ENCODE measurements around the gene CCDC51.

The CCDC51 gene

DNA sequence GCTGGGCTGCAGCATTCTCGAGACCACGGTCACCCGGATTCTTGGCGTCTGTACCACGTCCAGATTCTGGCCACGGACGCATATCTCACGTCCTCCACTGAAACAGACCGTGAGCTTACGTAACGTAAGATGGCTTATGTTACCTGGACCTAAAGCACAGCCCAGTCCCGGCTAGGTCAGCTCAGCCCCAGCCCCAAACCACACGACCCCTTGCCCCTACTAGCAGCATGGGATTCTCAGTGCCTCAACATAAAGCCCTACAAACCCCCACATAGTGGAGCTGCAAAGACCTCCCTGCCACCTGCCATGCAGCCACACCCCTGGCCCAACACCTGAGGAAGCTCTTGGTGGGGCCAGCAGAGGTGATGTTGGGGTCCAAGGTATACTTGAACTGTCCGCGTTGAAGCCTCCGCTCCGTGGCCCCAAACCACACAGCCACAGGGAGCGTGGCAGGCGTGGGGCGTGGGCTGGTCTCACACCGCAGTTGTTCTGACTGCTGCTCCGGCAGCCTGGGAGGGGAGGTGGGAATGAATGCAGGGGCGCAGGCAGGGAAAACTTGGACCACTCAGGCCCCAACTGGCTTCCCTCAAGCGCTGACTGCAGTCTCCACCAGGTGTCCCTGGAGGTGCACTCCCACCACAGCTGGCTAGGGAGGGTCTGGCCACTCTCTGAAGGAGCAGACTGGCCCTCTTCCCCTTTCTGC lies 24.5 kb downstream of the CCDC51 start:
- TF ChIP-seq, protein P1, sequence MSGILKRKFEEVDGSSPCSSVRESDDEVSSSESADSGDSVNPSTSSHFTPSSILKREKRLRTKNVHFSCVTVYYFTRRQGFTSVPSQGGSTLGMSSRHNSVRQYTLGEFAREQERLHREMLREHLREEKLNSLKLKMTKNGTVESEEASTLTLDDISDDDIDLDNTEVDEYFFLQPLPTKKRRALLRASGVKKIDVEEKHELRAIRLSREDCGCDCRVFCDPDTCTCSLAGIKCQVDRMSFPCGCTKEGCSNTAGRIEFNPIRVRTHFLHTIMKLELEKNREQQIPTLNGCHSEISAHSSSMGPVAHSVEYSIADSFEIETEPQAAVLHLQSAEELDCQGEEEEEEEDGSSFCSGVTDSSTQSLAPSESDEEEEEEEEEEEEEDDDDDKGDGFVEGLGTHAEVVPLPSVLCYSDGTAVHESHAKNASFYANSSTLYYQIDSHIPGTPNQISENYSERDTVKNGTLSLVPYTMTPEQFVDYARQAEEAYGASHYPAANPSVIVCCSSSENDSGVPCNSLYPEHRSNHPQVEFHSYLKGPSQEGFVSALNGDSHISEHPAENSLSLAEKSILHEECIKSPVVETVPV (CRISPR knock-in tag; IDR thresholded peaks at IDR 0.05), result no peak
- TF ChIP-seq CSDC2 (CRISPR knock-in tag; IDR thresholded peaks at IDR 0.05) (no peak), TOX (CRISPR knock-in tag; IDR thresholded peaks at IDR 0.05; ENCODE audit: borderline replicate concordance) (no peak), ZNF565 (CRISPR knock-in tag; conservative IDR thresholded peaks at IDR 0.05; ENCODE audit: low read depth) (no peak), ARNTL (CRISPR knock-in tag; IDR thresholded peaks at IDR 0.05; ENCODE audit: borderline replicate concordance, low read depth) (no peak), PPARA (CRISPR knock-in tag; IDR thresholded peaks at IDR 0.05; ENCODE audit: borderline replicate concordance) (no peak), OSR1 (CRISPR knock-in tag; IDR thresholded peaks at IDR 0.05) (no peak), ZFP3 (CRISPR knock-in tag; IDR thresholded peaks at IDR 0.05) (no peak), RARB (CRISPR knock-in tag; IDR thresholded peaks at IDR 0.05) (no peak), ISL1 (CRISPR knock-in tag; IDR thresholded peaks at IDR 0.05) (no peak)
- TF ChIP-seq, protein P2, sequence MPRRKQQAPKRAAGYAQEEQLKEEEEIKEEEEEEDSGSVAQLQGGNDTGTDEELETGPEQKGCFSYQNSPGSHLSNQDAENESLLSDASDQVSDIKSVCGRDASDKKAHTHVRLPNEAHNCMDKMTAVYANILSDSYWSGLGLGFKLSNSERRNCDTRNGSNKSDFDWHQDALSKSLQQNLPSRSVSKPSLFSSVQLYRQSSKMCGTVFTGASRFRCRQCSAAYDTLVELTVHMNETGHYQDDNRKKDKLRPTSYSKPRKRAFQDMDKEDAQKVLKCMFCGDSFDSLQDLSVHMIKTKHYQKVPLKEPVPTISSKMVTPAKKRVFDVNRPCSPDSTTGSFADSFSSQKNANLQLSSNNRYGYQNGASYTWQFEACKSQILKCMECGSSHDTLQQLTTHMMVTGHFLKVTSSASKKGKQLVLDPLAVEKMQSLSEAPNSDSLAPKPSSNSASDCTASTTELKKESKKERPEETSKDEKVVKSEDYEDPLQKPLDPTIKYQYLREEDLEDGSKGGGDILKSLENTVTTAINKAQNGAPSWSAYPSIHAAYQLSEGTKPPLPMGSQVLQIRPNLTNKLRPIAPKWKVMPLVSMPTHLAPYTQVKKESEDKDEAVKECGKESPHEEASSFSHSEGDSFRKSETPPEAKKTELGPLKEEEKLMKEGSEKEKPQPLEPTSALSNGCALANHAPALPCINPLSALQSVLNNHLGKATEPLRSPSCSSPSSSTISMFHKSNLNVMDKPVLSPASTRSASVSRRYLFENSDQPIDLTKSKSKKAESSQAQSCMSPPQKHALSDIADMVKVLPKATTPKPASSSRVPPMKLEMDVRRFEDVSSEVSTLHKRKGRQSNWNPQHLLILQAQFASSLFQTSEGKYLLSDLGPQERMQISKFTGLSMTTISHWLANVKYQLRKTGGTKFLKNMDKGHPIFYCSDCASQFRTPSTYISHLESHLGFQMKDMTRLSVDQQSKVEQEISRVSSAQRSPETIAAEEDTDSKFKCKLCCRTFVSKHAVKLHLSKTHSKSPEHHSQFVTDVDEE (CRISPR knock-in tag; IDR thresholded peaks at IDR 0.05), result no peak
- TF ChIP-seq, protein P3, sequence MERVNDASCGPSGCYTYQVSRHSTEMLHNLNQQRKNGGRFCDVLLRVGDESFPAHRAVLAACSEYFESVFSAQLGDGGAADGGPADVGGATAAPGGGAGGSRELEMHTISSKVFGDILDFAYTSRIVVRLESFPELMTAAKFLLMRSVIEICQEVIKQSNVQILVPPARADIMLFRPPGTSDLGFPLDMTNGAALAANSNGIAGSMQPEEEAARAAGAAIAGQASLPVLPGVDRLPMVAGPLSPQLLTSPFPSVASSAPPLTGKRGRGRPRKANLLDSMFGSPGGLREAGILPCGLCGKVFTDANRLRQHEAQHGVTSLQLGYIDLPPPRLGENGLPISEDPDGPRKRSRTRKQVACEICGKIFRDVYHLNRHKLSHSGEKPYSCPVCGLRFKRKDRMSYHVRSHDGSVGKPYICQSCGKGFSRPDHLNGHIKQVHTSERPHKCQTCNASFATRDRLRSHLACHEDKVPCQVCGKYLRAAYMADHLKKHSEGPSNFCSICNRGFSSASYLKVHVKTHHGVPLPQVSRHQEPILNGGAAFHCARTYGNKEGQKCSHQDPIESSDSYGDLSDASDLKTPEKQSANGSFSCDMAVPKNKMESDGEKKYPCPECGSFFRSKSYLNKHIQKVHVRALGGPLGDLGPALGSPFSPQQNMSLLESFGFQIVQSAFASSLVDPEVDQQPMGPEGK (CRISPR knock-in tag; IDR thresholded peaks at IDR 0.05; ENCODE audit: borderline replicate concordance), result no peak
- TF ChIP-seq, protein P4, sequence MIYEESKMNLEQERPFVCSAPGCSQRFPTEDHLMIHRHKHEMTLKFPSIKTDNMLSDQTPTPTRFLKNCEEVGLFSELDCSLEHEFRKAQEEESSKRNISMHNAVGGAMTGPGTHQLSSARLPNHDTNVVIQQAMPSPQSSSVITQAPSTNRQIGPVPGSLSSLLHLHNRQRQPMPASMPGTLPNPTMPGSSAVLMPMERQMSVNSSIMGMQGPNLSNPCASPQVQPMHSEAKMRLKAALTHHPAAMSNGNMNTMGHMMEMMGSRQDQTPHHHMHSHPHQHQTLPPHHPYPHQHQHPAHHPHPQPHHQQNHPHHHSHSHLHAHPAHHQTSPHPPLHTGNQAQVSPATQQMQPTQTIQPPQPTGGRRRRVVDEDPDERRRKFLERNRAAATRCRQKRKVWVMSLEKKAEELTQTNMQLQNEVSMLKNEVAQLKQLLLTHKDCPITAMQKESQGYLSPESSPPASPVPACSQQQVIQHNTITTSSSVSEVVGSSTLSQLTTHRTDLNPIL (CRISPR knock-in tag; IDR thresholded peaks at IDR 0.05; ENCODE audit: low read depth), result no peak
- 0 out of 3 replicates have a peak, but pooled peaks have one; percentile 16 for ATAC-seq

DNA sequence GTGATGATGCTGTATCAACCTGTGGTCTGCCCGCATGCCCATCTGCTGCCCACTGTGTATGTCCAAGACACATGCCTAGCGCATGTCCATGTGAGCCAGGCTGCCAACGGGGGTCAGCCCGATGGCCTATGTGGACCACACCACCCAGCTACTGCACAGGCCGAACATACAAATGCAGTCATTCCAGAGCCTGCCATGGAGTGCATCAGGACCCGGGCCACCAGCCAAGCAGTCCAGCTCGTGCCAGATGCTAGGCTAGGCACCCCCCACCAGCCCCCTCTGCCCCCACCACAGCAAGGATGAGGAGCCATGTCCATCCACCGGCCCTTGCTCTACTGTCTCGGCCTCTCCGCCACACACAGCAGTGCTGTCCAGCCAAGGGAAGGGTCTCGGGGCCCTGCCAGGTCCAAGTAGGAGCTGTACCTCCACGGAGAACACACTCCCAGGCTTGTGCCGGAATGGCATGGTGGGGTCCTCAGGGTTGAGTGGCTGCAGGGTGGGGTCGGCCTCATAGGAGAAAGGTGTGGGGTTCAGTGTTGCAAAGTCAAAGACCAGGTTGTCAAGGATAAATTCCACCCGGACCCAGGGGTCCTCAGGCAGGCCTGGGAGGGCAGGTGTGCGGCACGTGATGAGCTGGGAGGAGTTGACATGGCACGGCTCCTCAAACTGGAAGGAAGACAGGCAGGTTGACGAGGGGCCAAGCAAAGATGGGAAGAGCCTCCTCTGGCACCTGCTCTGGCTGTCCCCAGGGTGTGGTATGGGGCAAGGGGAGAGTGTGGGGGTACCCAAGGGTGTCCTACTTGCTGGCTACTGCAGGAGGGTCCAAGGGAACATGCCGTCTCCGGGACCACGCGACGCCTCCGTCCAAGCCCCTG lies 25.3 kb downstream of the CCDC51 start:
- ATAC-seq, result no peak
- TF ChIP-seq SNAI2 (CRISPR knock-in tag; IDR thresholded peaks at IDR 0.05) (no peak), RARB (CRISPR knock-in tag; IDR thresholded peaks at IDR 0.05) (no peak), ZNF70 (CRISPR knock-in tag; IDR thresholded peaks at IDR 0.05) (no peak), ESRRG (CRISPR knock-in tag; IDR thresholded peaks at IDR 0.05) (no peak), ZFP3 (CRISPR knock-in tag; IDR thresholded peaks at IDR 0.05) (no peak), TCF4 (CRISPR knock-in tag; IDR thresholded peaks at IDR 0.05; ENCODE audit: borderline replicate concordance) (no peak), PPARA (CRISPR knock-in tag; IDR thresholded peaks at IDR 0.05; ENCODE audit: borderline replicate concordance) (no peak), ZNF565 (CRISPR knock-in tag; conservative IDR thresholded peaks at IDR 0.05; ENCODE audit: low read depth) (no peak)
- TF ChIP-seq, protein P1 (CRISPR knock-in tag; IDR thresholded peaks at IDR 0.05), result no peak
- TF ChIP-seq, protein P2 (CRISPR knock-in tag; IDR thresholded peaks at IDR 0.05), result no peak

Measured in SK-N-SH treated with all-trans-retinoic acid at 6 μM for 48 hours (cell line).